ENCODE results near the gene WNT9A. TPM values are rescaled to one million over a fixed set of nuclear protein-coding genes. Genes with fewer than 3 reads are reported as not detected.

WNT9A gene
- total RNA-seq, 1 experiment from 2014 or later = 22.2 TPM

- no peaks in the 10 kb centered on the region for H3K36me3 ChIP-seq (ENCODE audit: low read depth, low read length)
- H3K27me3 ChIP-seq (ENCODE audit: low read length) = no peaks in the 10 kb centered on the region
- intact Hi-C loops (cut with micrococcal nuclease) = no loop called here
- ChIA-PET POLR2A (ENCODE audit: unreplicated experiment) (no interaction called here), CTCF (no interaction called here)
- H3K9me3 ChIP-seq (ENCODE audit: low read length) = no peaks in the 10 kb centered on the region
- no peaks in the 10 kb centered on the region for H3K9me2 ChIP-seq (replicated peaks; ENCODE audit: low read length)
- ATAC-seq (no peak), DNase-seq (no peak)
- no peaks in the 10 kb centered on the region for H3K79me2 ChIP-seq (ENCODE audit: low read length)
- no peak overlapping the region for H3K27ac ChIP-seq (ENCODE audit: low read length)
- no peak overlapping the region for H3K4me2 ChIP-seq (ENCODE audit: low read length)
- no peak overlapping the region for H3K9ac ChIP-seq (ENCODE audit: low read length)
- H2AFZ ChIP-seq (ENCODE audit: low read length) = no peak overlapping the region
- no peak overlapping the region for H3K4me3 ChIP-seq (ENCODE audit: low read length)
- BruUV-seq (replicated peaks) = no TSS peak
- no peaks in the 10 kb centered on the region for H3K4me1 ChIP-seq (ENCODE audit: insufficient read depth, low read length)
- TF ChIP-seq EZH2 (IDR thresholded peaks at IDR 0.05; ENCODE audit: low read length, unreplicated experiment) = no peak
- TF ChIP-seq EZH2phosphoT487 (IDR thresholded peaks at IDR 0.05; ENCODE audit: borderline replicate concordance, low read length) = no peak
- TF ChIP-seq, protein P1, sequence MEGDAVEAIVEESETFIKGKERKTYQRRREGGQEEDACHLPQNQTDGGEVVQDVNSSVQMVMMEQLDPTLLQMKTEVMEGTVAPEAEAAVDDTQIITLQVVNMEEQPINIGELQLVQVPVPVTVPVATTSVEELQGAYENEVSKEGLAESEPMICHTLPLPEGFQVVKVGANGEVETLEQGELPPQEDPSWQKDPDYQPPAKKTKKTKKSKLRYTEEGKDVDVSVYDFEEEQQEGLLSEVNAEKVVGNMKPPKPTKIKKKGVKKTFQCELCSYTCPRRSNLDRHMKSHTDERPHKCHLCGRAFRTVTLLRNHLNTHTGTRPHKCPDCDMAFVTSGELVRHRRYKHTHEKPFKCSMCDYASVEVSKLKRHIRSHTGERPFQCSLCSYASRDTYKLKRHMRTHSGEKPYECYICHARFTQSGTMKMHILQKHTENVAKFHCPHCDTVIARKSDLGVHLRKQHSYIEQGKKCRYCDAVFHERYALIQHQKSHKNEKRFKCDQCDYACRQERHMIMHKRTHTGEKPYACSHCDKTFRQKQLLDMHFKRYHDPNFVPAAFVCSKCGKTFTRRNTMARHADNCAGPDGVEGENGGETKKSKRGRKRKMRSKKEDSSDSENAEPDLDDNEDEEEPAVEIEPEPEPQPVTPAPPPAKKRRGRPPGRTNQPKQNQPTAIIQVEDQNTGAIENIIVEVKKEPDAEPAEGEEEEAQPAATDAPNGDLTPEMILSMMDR (conservative IDR thresholded peaks at IDR 0.05; ENCODE audit: low read depth, low read length) = no peak
- H4K20me1 ChIP-seq (ENCODE audit: low read length) = no peaks in the 10 kb centered on the region
- no peaks in the 10 kb centered on the region for H3F3A ChIP-seq (ENCODE audit: low read length, unreplicated experiment)
Observed at GRCh38 chr1:227903061-227903521, 44.6 kb downstream of the WNT9A start.

- Histone ChIP-seq H3K9me2 (replicated peaks; ENCODE audit: low read length) (no peaks in the 10 kb centered on the region), H3K79me2 (ENCODE audit: low read length) (no peaks in the 10 kb centered on the region), H2AFZ (ENCODE audit: low read length) (no peak overlapping the region), H3K4me2 (ENCODE audit: low read length) (no peak overlapping the region), H3K9me3 (ENCODE audit: low read length) (no peaks in the 10 kb centered on the region), H3K27ac (ENCODE audit: low read length) (no peak overlapping the region), H4K20me1 (ENCODE audit: low read length) (no peaks in the 10 kb centered on the region), H3K27me3 (ENCODE audit: low read length) (no peaks in the 10 kb centered on the region), H3K9ac (ENCODE audit: low read length) (no peak overlapping the region), H3K4me3 (ENCODE audit: low read length) (no peak overlapping the region), H3K4me1 (ENCODE audit: insufficient read depth, low read length) (no peaks in the 10 kb centered on the region), H3K36me3 (ENCODE audit: low read depth, low read length) (no peaks in the 10 kb centered on the region), H3F3A (ENCODE audit: low read length, unreplicated experiment) (no peaks in the 10 kb centered on the region)
- ChIA-PET CTCF (no interaction called here), POLR2A (ENCODE audit: unreplicated experiment) (no interaction called here)
- DNase-seq (no peak), ATAC-seq (no peak)
- no peak for TF ChIP-seq EZH2 (IDR thresholded peaks at IDR 0.05; ENCODE audit: low read length, unreplicated experiment)
- TF ChIP-seq, protein P1 (conservative IDR thresholded peaks at IDR 0.05; ENCODE audit: low read depth, low read length) = no peak
- no peak for TF ChIP-seq EZH2phosphoT487 (IDR thresholded peaks at IDR 0.05; ENCODE audit: borderline replicate concordance, low read length)
- intact Hi-C loops (cut with micrococcal nuclease) = no loop called here
- no TSS peak for BruUV-seq (replicated peaks)
Observed at GRCh38 chr1:227902641-227902990, 45.1 kb downstream of the WNT9A start.

DNA sequence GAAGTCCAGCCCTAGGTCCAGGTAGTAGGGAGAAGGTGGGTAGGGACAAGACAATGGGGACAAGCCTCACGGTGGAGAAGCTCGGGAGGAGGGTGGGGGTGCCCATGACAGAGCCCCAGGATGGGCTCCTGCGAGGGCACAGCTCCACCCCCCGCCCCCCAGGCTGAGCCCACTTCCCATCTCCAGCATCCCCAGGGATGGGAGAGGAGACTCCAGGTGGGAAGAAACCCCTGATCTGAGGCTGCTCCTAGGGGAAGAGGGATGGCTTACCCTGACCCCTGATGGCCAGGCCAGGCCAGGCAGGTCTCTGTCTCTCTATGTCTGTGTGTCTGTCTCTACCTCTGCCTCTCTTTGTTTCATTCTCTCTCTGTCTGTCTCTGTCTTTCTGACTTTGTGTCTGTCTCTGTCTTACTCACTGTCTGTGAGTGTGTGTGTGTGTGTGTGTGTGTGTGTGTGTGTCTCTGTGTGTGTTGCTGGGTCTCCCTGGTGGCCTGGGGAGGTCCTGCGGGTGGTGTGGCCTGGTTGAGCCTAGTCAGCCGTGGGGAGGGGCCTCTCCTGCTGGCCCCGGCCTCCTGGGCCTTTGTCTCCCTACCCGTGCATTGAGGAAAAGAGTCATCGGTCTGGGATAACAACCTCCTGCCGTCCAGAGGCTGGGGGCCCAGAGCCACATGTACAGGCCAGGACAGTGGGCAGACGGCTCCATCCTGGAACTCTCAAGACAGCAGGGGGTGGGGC lies 45.7 kb downstream of the WNT9A start:
- peak; percentile 48 for ATAC-seq
- CTCF ChIA-PET = no interaction called here

More for the DNA sequence above, 45.7 kb downstream of the WNT9A start:
- no peak overlapping the region for H3K4me2 ChIP-seq (ENCODE audit: low read length)
- H3K36me3 ChIP-seq (ENCODE audit: low read depth, low read length) = no peaks in the 10 kb centered on the region
- BruUV-seq (replicated peaks) = no TSS peak
- POLR2A ChIA-PET (ENCODE audit: unreplicated experiment) = no interaction called here
- no peaks in the 10 kb centered on the region for H4K20me1 ChIP-seq (ENCODE audit: low read length)
- no peak overlapping the region for H2AFZ ChIP-seq (ENCODE audit: low read length)
- H3K9me3 ChIP-seq (ENCODE audit: low read length) = no peaks in the 10 kb centered on the region
- H3K27me3 ChIP-seq (ENCODE audit: low read length) = no peaks in the 10 kb centered on the region
- H3F3A ChIP-seq (ENCODE audit: low read length, unreplicated experiment) = no peaks in the 10 kb centered on the region
- no peak overlapping the region for H3K9ac ChIP-seq (ENCODE audit: low read length)
- H3K9me2 ChIP-seq (replicated peaks; ENCODE audit: low read length) = no peaks in the 10 kb centered on the region
- TF ChIP-seq, protein P1 (conservative IDR thresholded peaks at IDR 0.05; ENCODE audit: low read depth, low read length) = peak; percentile 52; the same call in 1 of the 2 replicates
- TF ChIP-seq EZH2 (IDR thresholded peaks at IDR 0.05; ENCODE audit: low read length, unreplicated experiment) (no peak), EZH2phosphoT487 (IDR thresholded peaks at IDR 0.05; ENCODE audit: borderline replicate concordance, low read length) (no peak)
- no peak overlapping the region for H3K27ac ChIP-seq (ENCODE audit: low read length)
- peak; percentile 55 for DNase-seq
- intact Hi-C loops (cut with micrococcal nuclease) = no loop called here
- H3K4me1 ChIP-seq (ENCODE audit: insufficient read depth, low read length) = no peaks in the 10 kb centered on the region
- H3K4me3 ChIP-seq (ENCODE audit: low read length) = no peak overlapping the region
- no peaks in the 10 kb centered on the region for H3K79me2 ChIP-seq (ENCODE audit: low read length)

All from PC-3 (cell line).